ENCODE results near the gene XYLT2.
A peak's percentile ranks its signal among the peaks of the same experiment; 100 is the strongest.

The XYLT2 gene

GRCh38 chr17:50359005-50359699 lies 13.2 kb downstream of the XYLT2 start:
- Histone ChIP-seq H3K4me3 (ENCODE audit: low read depth in 1 of 2, low read length in 1 of 2) (no peak overlapping the region), H3K36me3 (peaks cover 66% of the 10 kb centered on the region), H3K27me3 (no peaks in the 10 kb centered on the region), H3K27ac (no peak overlapping the region), H3K4me1 (ENCODE audit: control insufficient read depth in 1 of 2, insufficient read depth in 1 of 2, low read depth in 1 of 2, low read length in 1 of 2) (peaks cover 5 to 6% of the 10 kb centered on the region in 2 experiments), H3K9me3 (no peaks in the 10 kb centered on the region)
- TF ChIP-seq CTCF (IDR thresholded peaks at IDR 0.05), result no peak

- H3K27ac ChIP-seq, result no peak overlapping the region
- no peak for TF ChIP-seq CTCF (IDR thresholded peaks at IDR 0.05)
- H3K36me3 ChIP-seq, result peaks cover 61% of the 10 kb centered on the region
- H3K27me3 ChIP-seq, result no peaks in the 10 kb centered on the region
- H3K4me3 ChIP-seq (ENCODE audit: low read depth in 1 of 2, low read length in 1 of 2), result no peak overlapping the region
- peaks cover 5 to 6% of the 10 kb centered on the region in 2 experiments for H3K4me1 ChIP-seq (ENCODE audit: control insufficient read depth in 1 of 2, insufficient read depth in 1 of 2, low read depth in 1 of 2, low read length in 1 of 2)
- no peaks in the 10 kb centered on the region for H3K9me3 ChIP-seq
These were observed 14.1 kb downstream of the XYLT2 start for GRCh38 chr17:50359998-50360461.

- H3K36me3 ChIP-seq, result peaks cover 61% of the 10 kb centered on the region
These were observed 14.7 kb downstream of the XYLT2 start for GRCh38 chr17:50360486-50361115.

GRCh38 chr17:50361561-50362480 lies 15.9 kb downstream of the XYLT2 start:
- TF ChIP-seq CTCF (IDR thresholded peaks at IDR 0.05), result peak; percentile 75
- Histone ChIP-seq H3K9me3 (no peaks in the 10 kb centered on the region), H3K4me1 (ENCODE audit: control insufficient read depth in 1 of 2, insufficient read depth in 1 of 2, low read depth in 1 of 2, low read length in 1 of 2) (peaks cover 5 to 6% of the 10 kb centered on the region in 2 experiments), H3K36me3 (peaks cover 60% of the 10 kb centered on the region), H3K4me3 (ENCODE audit: low read depth in 1 of 2, low read length in 1 of 2) (no peak overlapping the region), H3K27ac (no peak overlapping the region), H3K27me3 (no peaks in the 10 kb centered on the region)

More at GRCh38 chr17:50360486-50361115, 14.7 kb downstream of the XYLT2 start:
- Histone ChIP-seq H3K4me1 (ENCODE audit: control insufficient read depth in 1 of 2, insufficient read depth in 1 of 2, low read depth in 1 of 2, low read length in 1 of 2) (peaks cover 5 to 6% of the 10 kb centered on the region in 2 experiments), H3K27ac (no peak overlapping the region), H3K9me3 (no peaks in the 10 kb centered on the region), H3K4me3 (ENCODE audit: low read depth in 1 of 2, low read length in 1 of 2) (no peak overlapping the region), H3K27me3 (no peaks in the 10 kb centered on the region)
- TF ChIP-seq CTCF (IDR thresholded peaks at IDR 0.05), result no peak

GRCh38 chr17:50362661-50363060 lies 16.7 kb downstream of the XYLT2 start:
- Histone ChIP-seq H3K9me3 (no peaks in the 10 kb centered on the region), H3K4me3 (ENCODE audit: low read depth in 1 of 2, low read length in 1 of 2) (no peak overlapping the region), H3K27ac (no peak overlapping the region), H3K4me1 (ENCODE audit: control insufficient read depth in 1 of 2, insufficient read depth in 1 of 2, low read depth in 1 of 2, low read length in 1 of 2) (peaks cover 5 to 6% of the 10 kb centered on the region in 2 experiments), H3K27me3 (no peaks in the 10 kb centered on the region), H3K36me3 (peaks cover 63% of the 10 kb centered on the region)
- TF ChIP-seq CTCF (IDR thresholded peaks at IDR 0.05), result no peak

Measured in neutrophil (primary cell).